Activated CD4-positive, alpha-beta memory T cell treated with anti-CD3 and anti-CD28 coated beads, Interleukin-2, amount 10 ng/mL, durations not matched to agents 7 days and 5 days (primary cell): ENCODE results near the gene MYO7B. TPM values are rescaled to one million over a fixed set of nuclear protein-coding genes. Genes with fewer than 3 reads are reported as not detected.
"Not testable (repeated sequence)": the region's sequence is repeated elsewhere in the genome, so short reads cannot be mapped to it uniquely, and the experiment has no call there.

ENCODE experiments used
- CTCF ChIA-PET: fragments of 350-600 bp; sonication (Branson Sonifier 250); formaldehyde crosslinking; loops from one replicate; lab custom pipeline; 2021; ENCODE audit warnings: antibody characterized with exemption, inconsistent platforms; lab: Charles Lee
- POLR2A ChIA-PET: fragments of 350-600 bp; sonication (Branson Sonifier 250); formaldehyde crosslinking; loops from one replicate; lab custom pipeline; 2021; ENCODE audit warnings: antibody characterized with exemption; lab: Charles Lee
- DNase-seq: peaks from one replicate; pipeline ENCODE4 v3.0.0-alpha.2; 2020
- H3K27ac Mint-ChIP-seq: one replicate; pipeline ENCODE4 v1.8.0; 2021; ENCODE audit warnings: mild to moderate bottlenecking, mixed read lengths
- H3K27me3 Mint-ChIP-seq: one replicate; pipeline ENCODE4 v1.8.0; 2021; ENCODE audit warnings: mixed read lengths
- H3K36me3 Mint-ChIP-seq: one replicate; pipeline ENCODE4 v1.8.0; 2021; ENCODE audit warnings: low read depth, mixed read lengths
- H3K4me1 Mint-ChIP-seq: one replicate; pipeline ENCODE4 v1.8.0; 2021; ENCODE audit warnings: mixed read lengths
- H3K4me3 Mint-ChIP-seq: one replicate; pipeline ENCODE4 v1.8.0; 2021; ENCODE audit warnings: mild to moderate bottlenecking, mixed read lengths
- H3K9me3 Mint-ChIP-seq: one replicate; pipeline ENCODE4 v1.8.0; 2021; ENCODE audit warnings: mixed read lengths
- total RNA-seq, 2 experiments: library from RNA; stranded (reverse); gene quantifications; one replicate each; pipeline ENCODE4 v1.2.3, GENCODE V29; 2021

Gene MYO7B
- total RNA-seq, 2 experiments from 2014 or later, result 0.13 to 0.18 TPM

- no peaks in the 10 kb centered on the region for H3K9me3 Mint-ChIP-seq
- no peaks in the 10 kb centered on the region for H3K4me1 Mint-ChIP-seq
- H3K27me3 Mint-ChIP-seq, result peaks cover 43% of the 10 kb centered on the region
- CTCF ChIA-PET, result no interaction called here
- no peaks in the 10 kb centered on the region for H3K36me3 Mint-ChIP-seq
- POLR2A ChIA-PET, result no interaction called here
- no peak for DNase-seq
- H3K27ac Mint-ChIP-seq, result no peak overlapping the region
- no peak overlapping the region for H3K4me3 Mint-ChIP-seq
Measured at GRCh38 chr2:127542231-127542630, 6.7 kb downstream of the MYO7B start.

DNA sequence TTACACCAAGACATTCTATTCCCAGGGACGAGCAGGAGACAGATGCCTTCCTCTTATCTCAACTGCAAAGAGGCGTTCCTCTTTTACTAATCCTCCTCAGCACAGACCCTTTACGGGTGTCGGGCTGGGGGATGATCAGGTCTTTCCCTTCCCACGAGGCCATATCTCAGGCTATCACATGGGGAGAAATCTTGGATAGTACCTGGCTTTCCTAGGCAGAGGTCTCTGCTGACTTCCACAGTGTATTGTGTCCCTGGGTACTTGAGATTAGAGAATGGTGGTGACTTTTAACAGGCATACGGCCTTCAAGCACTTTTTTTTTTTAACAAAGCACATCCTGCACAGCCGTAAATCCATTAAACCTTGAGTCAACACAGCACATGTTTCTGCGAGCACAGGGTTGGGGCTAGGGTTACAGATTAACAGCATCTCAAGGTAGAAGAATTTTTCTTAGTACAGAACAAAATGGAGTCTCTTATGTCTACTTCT, 7.6 kb downstream of the MYO7B start:
- H3K9me3 Mint-ChIP-seq, POLR2A ChIA-PET, H3K4me3 Mint-ChIP-seq, DNase-seq, H3K4me1 Mint-ChIP-seq, H3K27ac Mint-ChIP-seq, CTCF ChIA-PET, H3K36me3 Mint-ChIP-seq: not testable (repeated sequence)
- peaks cover 43% of the 10 kb centered on the region for H3K27me3 Mint-ChIP-seq

GRCh38 chr2:127545189-127545588, 9.7 kb downstream of the MYO7B start:
- H3K4me3 Mint-ChIP-seq, result no peak overlapping the region
- CTCF ChIA-PET, result no interaction called here
- no peaks in the 10 kb centered on the region for H3K4me1 Mint-ChIP-seq
- no peak for DNase-seq
- peaks cover 49% of the 10 kb centered on the region for H3K27me3 Mint-ChIP-seq
- POLR2A ChIA-PET, result no interaction called here
- H3K36me3 Mint-ChIP-seq, result no peaks in the 10 kb centered on the region
- no peak overlapping the region for H3K27ac Mint-ChIP-seq
- no peaks in the 10 kb centered on the region for H3K9me3 Mint-ChIP-seq

GRCh38 chr2:127545796-127546195, 10.3 kb downstream of the MYO7B start:
- Mint-ChIP-seq H3K4me3 (no peak overlapping the region), H3K4me1 (no peaks in the 10 kb centered on the region), H3K36me3 (no peaks in the 10 kb centered on the region), H3K9me3 (no peaks in the 10 kb centered on the region), H3K27me3 (peaks cover 51% of the 10 kb centered on the region), H3K27ac (no peak overlapping the region)
- ChIA-PET POLR2A (no interaction called here), CTCF (no interaction called here)
- DNase-seq, result no peak

GRCh38 chr2:127546797-127547196, 11.3 kb downstream of the MYO7B start:
- Mint-ChIP-seq H3K27ac (no peak overlapping the region), H3K9me3 (no peaks in the 10 kb centered on the region), H3K4me3 (no peak overlapping the region), H3K4me1 (no peaks in the 10 kb centered on the region), H3K36me3 (no peaks in the 10 kb centered on the region), H3K27me3 (peaks cover 56% of the 10 kb centered on the region)
- POLR2A ChIA-PET, result no interaction called here
- DNase-seq, result no peak
- CTCF ChIA-PET, result no interaction called here

- H3K9me3 Mint-ChIP-seq, result no peaks in the 10 kb centered on the region
- ChIA-PET CTCF (no interaction called here), POLR2A (interaction anchor here (0.6 kb wide), 1 partner anchor 294 kb away, joined by 4 read pairs; no protein-coding TSS in a partner anchor)
- no peak overlapping the region for H3K4me3 Mint-ChIP-seq
- no peak for DNase-seq
- peaks cover 3% of the 10 kb centered on the region for H3K36me3 Mint-ChIP-seq
- H3K27ac Mint-ChIP-seq, result no peak overlapping the region
- H3K27me3 Mint-ChIP-seq, result peaks cover 83% of the 10 kb centered on the region
- H3K4me1 Mint-ChIP-seq, result peaks cover 3% of the 10 kb centered on the region
Measured at GRCh38 chr2:127551221-127551930, 15.9 kb downstream of the MYO7B start.

DNA sequence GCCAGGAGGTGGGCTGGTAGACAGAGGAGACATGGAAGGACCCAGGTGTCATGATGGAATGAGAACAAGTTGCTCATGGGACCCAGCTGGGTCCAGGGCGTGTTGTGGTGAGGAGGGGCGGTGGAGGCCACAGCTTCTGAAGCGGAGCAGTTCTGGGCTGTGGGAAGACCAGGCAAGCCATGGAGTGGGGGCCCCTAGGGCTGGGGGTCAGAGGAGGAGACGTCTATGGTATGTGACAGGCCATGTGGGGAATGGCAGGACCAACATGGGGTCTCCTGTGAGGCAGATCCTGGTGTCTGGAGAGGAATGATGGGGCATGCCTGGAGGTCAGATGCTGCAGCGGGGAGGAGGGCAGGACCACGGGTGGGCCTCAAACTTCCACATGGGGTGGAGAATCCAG, 16.9 kb downstream of the MYO7B start:
- Mint-ChIP-seq H3K36me3 (peaks cover 6% of the 10 kb centered on the region), H3K27me3 (peaks cover 83% of the 10 kb centered on the region), H3K9me3 (no peaks in the 10 kb centered on the region), H3K4me1 (peaks cover 3% of the 10 kb centered on the region), H3K27ac (no peak overlapping the region), H3K4me3 (no peak overlapping the region)
- DNase-seq, result no peak
- ChIA-PET POLR2A (no interaction called here), CTCF (no interaction called here)

DNA sequence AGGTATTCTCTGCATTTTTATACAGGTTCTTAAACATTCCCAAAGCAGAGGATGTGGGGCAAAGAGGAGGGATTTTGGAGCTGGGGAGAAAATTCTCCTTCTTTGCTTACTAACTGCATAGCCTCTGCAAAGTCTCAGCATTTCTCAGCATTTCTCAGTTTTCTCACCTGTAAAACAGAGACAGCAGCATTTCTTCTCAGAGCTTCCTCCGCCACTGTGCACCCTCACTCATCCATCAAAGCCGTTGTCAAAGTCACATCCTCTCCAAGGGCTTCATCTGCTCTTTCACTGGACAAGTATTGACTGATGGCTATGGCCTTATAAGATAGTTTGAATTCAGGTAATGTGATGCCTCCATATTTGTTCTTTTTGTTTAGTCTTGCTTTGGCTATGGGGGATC, 17.4 kb downstream of the MYO7B start:
- Mint-ChIP-seq H3K36me3 (peaks cover 6% of the 10 kb centered on the region), H3K4me1 (peaks cover 3% of the 10 kb centered on the region), H3K27ac (no peak overlapping the region), H3K27me3 (peaks cover 84% of the 10 kb centered on the region), H3K4me3 (no peak overlapping the region), H3K9me3 (no peaks in the 10 kb centered on the region)
- ChIA-PET CTCF (no interaction called here), POLR2A (no interaction called here)
- DNase-seq, result no peak

DNA sequence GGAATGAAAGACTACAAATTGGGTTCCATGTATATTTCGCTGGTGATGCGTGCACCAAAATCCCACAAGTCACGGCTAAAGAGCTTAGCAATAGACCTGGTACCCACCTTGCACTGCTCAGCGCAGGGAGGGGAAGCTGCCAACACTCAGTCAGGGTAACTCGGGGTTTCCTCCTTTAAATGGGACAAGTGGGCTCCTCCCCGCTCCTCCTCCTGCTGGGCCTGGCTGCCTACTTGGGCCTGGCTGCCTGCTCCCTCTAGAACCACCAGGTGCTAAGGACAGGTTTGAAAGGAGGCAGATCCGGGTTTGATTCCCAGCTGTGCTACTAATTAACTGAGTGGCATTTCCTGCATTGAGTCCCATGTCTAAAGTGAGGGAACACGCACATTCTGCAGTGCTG, 23.4 kb downstream of the MYO7B start:
- Mint-ChIP-seq H3K9me3 (no peaks in the 10 kb centered on the region), H3K4me1 (peaks cover 14% of the 10 kb centered on the region), H3K27ac (no peak overlapping the region), H3K27me3 (peaks cover 85% of the 10 kb centered on the region), H3K4me3 (no peak overlapping the region), H3K36me3 (peaks cover 13% of the 10 kb centered on the region)
- POLR2A ChIA-PET, result no interaction called here
- CTCF ChIA-PET, result no interaction called here
- no peak for DNase-seq

GRCh38 chr2:127559454-127559853, 24.0 kb downstream of the MYO7B start:
- Mint-ChIP-seq H3K4me3 (no peak overlapping the region), H3K27ac (no peak overlapping the region), H3K27me3 (peaks cover 83% of the 10 kb centered on the region), H3K36me3 (peaks cover 13% of the 10 kb centered on the region), H3K9me3 (no peaks in the 10 kb centered on the region), H3K4me1 (peaks cover 20% of the 10 kb centered on the region)
- CTCF ChIA-PET, result no interaction called here
- no peak for DNase-seq
- POLR2A ChIA-PET, result no interaction called here

- no peaks in the 10 kb centered on the region for H3K9me3 Mint-ChIP-seq
- H3K27me3 Mint-ChIP-seq, result peaks cover 81% of the 10 kb centered on the region
- peaks cover 20% of the 10 kb centered on the region for H3K4me1 Mint-ChIP-seq
- no peak overlapping the region for H3K4me3 Mint-ChIP-seq
- POLR2A ChIA-PET, result no interaction called here
- DNase-seq, result no peak
- peaks cover 13% of the 10 kb centered on the region for H3K36me3 Mint-ChIP-seq
- H3K27ac Mint-ChIP-seq, result no peak overlapping the region
- CTCF ChIA-PET, result no interaction called here
Measured at GRCh38 chr2:127560201-127560930, 24.9 kb downstream of the MYO7B start.

- Mint-ChIP-seq H3K27me3 (peaks cover 78% of the 10 kb centered on the region), H3K36me3 (peaks cover 10% of the 10 kb centered on the region), H3K27ac (no peak overlapping the region), H3K4me1 (peaks cover 20% of the 10 kb centered on the region), H3K9me3 (no peaks in the 10 kb centered on the region), H3K4me3 (no peak overlapping the region)
- no peak for DNase-seq
- ChIA-PET CTCF (no interaction called here), POLR2A (no interaction called here)
Measured at GRCh38 chr2:127560931-127561280, 25.4 kb downstream of the MYO7B start.

DNA sequence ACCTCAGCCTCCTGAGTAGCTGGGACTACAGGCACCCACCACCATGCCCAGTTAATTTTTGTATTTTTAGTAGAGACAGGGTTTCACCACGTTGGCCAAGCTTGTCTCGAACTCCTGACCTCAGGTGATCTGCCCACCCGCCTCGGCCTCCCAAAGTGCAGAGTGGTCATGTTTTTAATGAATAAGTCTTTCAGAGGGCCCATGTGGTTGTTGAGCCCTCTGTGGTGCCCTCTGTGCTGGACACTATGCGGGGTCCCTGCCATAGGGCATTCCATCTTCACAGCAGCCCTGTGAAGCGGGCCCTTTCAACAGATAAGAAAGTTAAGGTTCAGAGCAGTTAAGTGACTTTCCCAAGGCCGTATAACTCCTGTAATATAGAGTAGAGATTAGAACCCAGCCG, 25.9 kb downstream of the MYO7B start:
- POLR2A ChIA-PET, result no interaction called here
- DNase-seq, result no peak
- CTCF ChIA-PET, result no interaction called here
- Mint-ChIP-seq H3K27ac (no peak overlapping the region), H3K27me3 (peaks cover 76% of the 10 kb centered on the region), H3K9me3 (no peaks in the 10 kb centered on the region), H3K4me1 (peaks cover 20% of the 10 kb centered on the region), H3K36me3 (peaks cover 10% of the 10 kb centered on the region), H3K4me3 (no peak overlapping the region)
